K562 (cell line): ENCODE data around the gene KCNG3. TPM values are rescaled to one million over a fixed set of nuclear protein-coding genes. Genes with fewer than 3 reads are reported as not detected.
A peak's percentile ranks its signal among the peaks of the same experiment; 100 is the strongest.

Experiments
- ARID2 ChIP-seq: fragments of 450-650 bp; IDR thresholded peaks from 2 replicates; pipeline ENCODE4 v1.6.1; 2017; ENCODE audit warnings: antibody characterized with exemption, mild to moderate bottlenecking
- CBFB ChIP-seq: sonication (generic); formaldehyde crosslinking; IDR thresholded peaks from 2 replicates; pipeline ENCODE4 v1.4.0; 2020; ENCODE audit warnings: mild to moderate bottlenecking, missing genetic modification reagents
- EWSR1 ChIP-seq: fragments of 450-650 bp; IDR thresholded peaks from 2 replicates; pipeline ENCODE4 v1.6.1; 2018; ENCODE audit warnings: borderline replicate concordance, mild to moderate bottlenecking, low read depth, moderate library complexity; ENCODE audit not compliant: partially characterized antibody
- GABPA ChIP-seq: fragments of 200-800 bp; sonication (Bioruptor generic); conservative IDR thresholded peaks from 2 replicates; pipeline ENCODE4 v1.6.1; 2016; ENCODE audit warnings: low read depth, missing genetic modification characterization, missing compliant biosample characterization
- HDAC3 ChIP-seq: fragments of 450-650 bp; IDR thresholded peaks from 2 replicates; pipeline ENCODE4 v1.6.1; 2018; ENCODE audit warnings: borderline replicate concordance, mild to moderate bottlenecking, moderate library complexity; ENCODE audit not compliant: partially characterized antibody
- HMBOX1 ChIP-seq: sonication (generic); IDR thresholded peaks from 2 replicates; pipeline ENCODE4 v1.6.1; 2016
- KDM1A ChIP-seq, 2 experiments: fragments of 450-650 bp; IDR thresholded peaks; 2 replicates each; pipeline ENCODE4 v1.6.1; 2016; ENCODE audit warnings: mild to moderate bottlenecking in 2 of 2
- KLF16 ChIP-seq: IDR thresholded peaks from 2 replicates; pipeline ENCODE4 v1.6.1; 2016; ENCODE audit warnings: antibody characterized with exemption
- MAZ ChIP-seq, 2 experiments: fragments of 450-650 bp in 1 of 2; sonication (generic) in 1 of 2; formaldehyde crosslinking; IDR thresholded peaks in 1 of 2; conservative IDR thresholded peaks in 1 of 2; 2 replicates each; pipeline versions ENCODE4 v1.4.0 to v1.5.0; 2020; ENCODE audit warnings: mild to moderate bottlenecking in 1 of 2, missing genetic modification reagents in 1 of 2
- MNT ChIP-seq, 2 experiments: fragments of 450-650 bp; conservative IDR thresholded peaks; 2 replicates each; pipeline ENCODE4 v1.6.1; 2017; ENCODE audit warnings: mild to moderate bottlenecking in 2 of 2, moderate library complexity in 2 of 2
- MTA3 ChIP-seq: fragments of 450-650 bp; formaldehyde crosslinking; IDR thresholded peaks from 2 replicates; pipeline ENCODE4 v1.6.1; 2017; ENCODE audit warnings: mild to moderate bottlenecking, borderline replicate concordance
- PHB ChIP-seq: fragments of 250-450 bp; sonication (Bioruptor Pico); IDR thresholded peaks from 2 replicates; pipeline ENCODE4 v1.5.0; 2021
- POLR2AphosphoS5 ChIP-seq: IDR thresholded peaks from 2 replicates; pipeline ENCODE4 v1.6.1; 2011; ENCODE audit warnings: mild to moderate bottlenecking, low read depth, low read length, moderate library complexity; ENCODE audit not compliant: control insufficient read depth, insufficient read depth
- RAD51 ChIP-seq: fragments of 450-650 bp; IDR thresholded peaks from 2 replicates; pipeline ENCODE4 v1.7.1; 2016; ENCODE audit warnings: low read depth, mild to moderate bottlenecking, borderline replicate concordance
- SMARCA4 ChIP-seq: fragments of 450-650 bp; IDR thresholded peaks from 2 replicates; pipeline ENCODE4 v1.6.1; 2016
- SMARCC2 ChIP-seq: fragments of 450-650 bp; IDR thresholded peaks from 2 replicates; pipeline ENCODE4 v1.6.1; 2017; ENCODE audit warnings: antibody characterized with exemption, moderate library complexity, mild to moderate bottlenecking, low read depth
- SMARCE1 ChIP-seq: fragments of 450-650 bp; IDR thresholded peaks from 2 replicates; pipeline ENCODE4 v1.7.1; 2016; ENCODE audit warnings: mild to moderate bottlenecking
- SRSF9 ChIP-seq: fragments of 200-400 bp; formaldehyde crosslinking; IDR thresholded peaks from 2 replicates; pipeline ENCODE4 v1.6.1; 2017; ENCODE audit warnings: low read depth, low read length, borderline replicate concordance
- STAG1 ChIP-seq: sonication (generic); formaldehyde crosslinking; IDR thresholded peaks from 2 replicates; pipeline ENCODE4 v1.5.0; 2020; ENCODE audit warnings: missing genetic modification reagents, borderline replicate concordance
- TOE1 ChIP-seq, 2 experiments: fragments of 450-650 bp in 1 of 2; sonication (generic) in 1 of 2; formaldehyde crosslinking in 1 of 2; IDR thresholded peaks; 2 replicates each; pipeline versions ENCODE4 v1.7.1 to v1.8.0; 2016 to 2022; ENCODE audit warnings: borderline replicate concordance in 2 of 2, mild to moderate bottlenecking in 2 of 2, antibody characterized with exemption in 1 of 2, inconsistent platforms in 1 of 2, low read depth in 1 of 2, missing genetic modification reagents in 1 of 2, moderate library complexity in 1 of 2
- ZNF175 ChIP-seq: fragments of 200-800 bp; sonication (Bioruptor generic); IDR thresholded peaks from 2 replicates; pipeline ENCODE4 v1.6.1; 2016; ENCODE audit warnings: low read depth, mild to moderate bottlenecking, missing genetic modification characterization, missing compliant biosample characterization
- ZNF316 ChIP-seq: fragments of 450-650 bp; IDR thresholded peaks from 2 replicates; pipeline ENCODE4 v1.6.1; 2016
- ZNF512 ChIP-seq: IDR thresholded peaks from 2 replicates; pipeline ENCODE4 v1.6.1; 2016; ENCODE audit warnings: missing genetic modification characterization, missing compliant biosample characterization
- ZNF639 ChIP-seq, 2 experiments: fragments of 200-800 bp in 1 of 2; sonication (Bioruptor generic) in 1 of 2; sonication (generic) in 1 of 2; formaldehyde crosslinking in 1 of 2; IDR thresholded peaks in 1 of 2; conservative IDR thresholded peaks in 1 of 2; 2 replicates each; pipeline versions ENCODE4 v1.5.0 to v1.6.1; 2016 to 2020; ENCODE audit warnings: missing compliant biosample characterization in 1 of 2, missing genetic modification characterization in 1 of 2, missing genetic modification reagents in 1 of 2
- polyA plus RNA-seq, 8 experiments: library from polyadenylated mRNA; depleted of rRNA in 4 of 8; stranded (reverse) in 5 of 8; unstranded in 3 of 8; fragments of >200 nt; fragmentation: Nextera tagmentation in 2 of 8; fragmentation: Illumina TruSeq in 1 of 8; extraction: Ambion mirVana in 2 of 8; extraction: Trizol in 1 of 8; gene quantifications; 2 replicates each; pipeline versions ENCODE4 v1.2.1 to v1.2.3, GENCODE V29; 2011 to 2014; ENCODE audit warnings: inconsistent platforms in 1 of 8, missing spikeins in 1 of 8
- total RNA-seq, 7 experiments: library from RNA; depleted of rRNA in 6 of 7; stranded (reverse); fragments of >200 nt in 6 of 7; fragmentation: Illumina TruSeq in 2 of 7; extraction: Trizol in 2 of 7; gene quantifications; 2 replicates each; pipeline versions ENCODE4 v1.2.1 to v1.2.3, GENCODE V29; 2011 to 2021; ENCODE audit warnings: low replicate concordance in 1 of 7

Gene KCNG3
- total and polyA plus RNA-seq, 9 of the 15 experiments (the other 6 are each of a cell fraction or from before 2014, with no cell fraction given) = not detected

GRCh38 chr2:42464631-42465030, 29.2 kb downstream of the KCNG3 start (continued):
- TF ChIP-seq EWSR1 (no peak), CBFB (CRISPR knock-in tag) (no peak), TOE1 (IDR thresholded peaks at IDR 0.05; ENCODE audit: borderline replicate concordance) (0 out of 2 replicates have a peak, but pooled peaks have one; percentile 35), TOE1 (CRISPR knock-in tag; IDR thresholded peaks at IDR 0.05; ENCODE audit: borderline replicate concordance, low read depth) (no peak), KLF16 (peak; percentile 80), KDM1A (IDR thresholded peaks at IDR 0.05) (peak; percentile 94 to 95), MAZ (CRISPR knock-in tag; conservative IDR thresholded peaks at IDR 0.05 in 1 of 2, IDR thresholded peaks at IDR 0.05 in 1 of 2) (no peak), ZNF639 (CRISPR knock-in tag; conservative IDR thresholded peaks at IDR 0.05 in 1 of 2, IDR thresholded peaks at IDR 0.05 in 1 of 2) (no peak), ZNF316 (no peak), SMARCC2 (peak; percentile 51; the same call in 1 of the 2 replicates), GABPA (tag) (no peak), PHB (no peak), SRSF9 (no peak), SMARCA4 (peak; percentile 90), MNT (conservative IDR thresholded peaks at IDR 0.05) (peak; percentile 19 to 58; a peak in 3 of 4 replicates), HMBOX1 (peak; percentile 91), ZNF175 (no peak), POLR2AphosphoS5 (peak; percentile 91), ARID2 (no peak), STAG1 (CRISPR knock-in tag) (no peak), ZNF512 (no peak), RAD51 (peak; percentile 16; the same call in 1 of the 2 replicates), MTA3 (peak; percentile 46; the same call in 1 of the 2 replicates), SMARCE1 (peak; percentile 80; the same call in 1 of the 2 replicates), HDAC3 (peak; percentile 43)
